Measurements from ENCODE around the gene GDA.

DNA sequence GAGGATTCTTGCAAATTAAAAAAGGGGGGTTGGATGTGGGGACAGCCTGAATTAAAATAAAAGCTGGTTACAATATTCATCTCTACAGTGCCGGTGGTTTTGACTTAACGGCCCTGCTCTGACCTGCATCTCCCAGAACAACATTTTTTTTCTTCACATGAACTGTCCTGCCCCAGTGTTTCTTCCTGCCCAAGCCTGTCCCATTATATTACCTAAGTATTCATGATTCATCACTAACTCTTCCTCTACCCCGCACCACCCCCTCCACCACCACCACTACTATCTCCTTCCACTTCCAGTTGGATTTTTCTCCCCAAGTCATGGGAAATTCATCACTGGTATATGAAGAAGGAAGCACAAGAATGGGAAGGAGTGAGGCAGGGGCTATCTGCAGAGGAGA is 125.7 kb downstream of the GDA start:
- TF ChIP-seq SIN3A (IDR thresholded peaks at IDR 0.05; ENCODE audit: borderline replicate concordance, insufficient read depth, low read length) (no peak), POLR2AphosphoS5 (IDR thresholded peaks at IDR 0.05; ENCODE audit: low read depth, low read length) (no peak), TAF1 (IDR thresholded peaks at IDR 0.05; ENCODE audit: borderline replicate concordance, insufficient read depth, low read length) (no peak)
- TF ChIP-seq, protein P1, sequence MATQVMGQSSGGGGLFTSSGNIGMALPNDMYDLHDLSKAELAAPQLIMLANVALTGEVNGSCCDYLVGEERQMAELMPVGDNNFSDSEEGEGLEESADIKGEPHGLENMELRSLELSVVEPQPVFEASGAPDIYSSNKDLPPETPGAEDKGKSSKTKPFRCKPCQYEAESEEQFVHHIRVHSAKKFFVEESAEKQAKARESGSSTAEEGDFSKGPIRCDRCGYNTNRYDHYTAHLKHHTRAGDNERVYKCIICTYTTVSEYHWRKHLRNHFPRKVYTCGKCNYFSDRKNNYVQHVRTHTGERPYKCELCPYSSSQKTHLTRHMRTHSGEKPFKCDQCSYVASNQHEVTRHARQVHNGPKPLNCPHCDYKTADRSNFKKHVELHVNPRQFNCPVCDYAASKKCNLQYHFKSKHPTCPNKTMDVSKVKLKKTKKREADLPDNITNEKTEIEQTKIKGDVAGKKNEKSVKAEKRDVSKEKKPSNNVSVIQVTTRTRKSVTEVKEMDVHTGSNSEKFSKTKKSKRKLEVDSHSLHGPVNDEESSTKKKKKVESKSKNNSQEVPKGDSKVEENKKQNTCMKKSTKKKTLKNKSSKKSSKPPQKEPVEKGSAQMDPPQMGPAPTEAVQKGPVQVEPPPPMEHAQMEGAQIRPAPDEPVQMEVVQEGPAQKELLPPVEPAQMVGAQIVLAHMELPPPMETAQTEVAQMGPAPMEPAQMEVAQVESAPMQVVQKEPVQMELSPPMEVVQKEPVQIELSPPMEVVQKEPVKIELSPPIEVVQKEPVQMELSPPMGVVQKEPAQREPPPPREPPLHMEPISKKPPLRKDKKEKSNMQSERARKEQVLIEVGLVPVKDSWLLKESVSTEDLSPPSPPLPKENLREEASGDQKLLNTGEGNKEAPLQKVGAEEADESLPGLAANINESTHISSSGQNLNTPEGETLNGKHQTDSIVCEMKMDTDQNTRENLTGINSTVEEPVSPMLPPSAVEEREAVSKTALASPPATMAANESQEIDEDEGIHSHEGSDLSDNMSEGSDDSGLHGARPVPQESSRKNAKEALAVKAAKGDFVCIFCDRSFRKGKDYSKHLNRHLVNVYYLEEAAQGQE (IDR thresholded peaks at IDR 0.05; ENCODE audit: insufficient read depth in 1 of 2, low read depth in 2 of 2, low read length in 2 of 2) = no peak

Data from PFSK-1 (cell line).